ENCODE measurements around the gene IFT88.
A peak's percentile ranks its signal among the peaks of the same experiment; 100 is the strongest.

The IFT88 gene

DNA sequence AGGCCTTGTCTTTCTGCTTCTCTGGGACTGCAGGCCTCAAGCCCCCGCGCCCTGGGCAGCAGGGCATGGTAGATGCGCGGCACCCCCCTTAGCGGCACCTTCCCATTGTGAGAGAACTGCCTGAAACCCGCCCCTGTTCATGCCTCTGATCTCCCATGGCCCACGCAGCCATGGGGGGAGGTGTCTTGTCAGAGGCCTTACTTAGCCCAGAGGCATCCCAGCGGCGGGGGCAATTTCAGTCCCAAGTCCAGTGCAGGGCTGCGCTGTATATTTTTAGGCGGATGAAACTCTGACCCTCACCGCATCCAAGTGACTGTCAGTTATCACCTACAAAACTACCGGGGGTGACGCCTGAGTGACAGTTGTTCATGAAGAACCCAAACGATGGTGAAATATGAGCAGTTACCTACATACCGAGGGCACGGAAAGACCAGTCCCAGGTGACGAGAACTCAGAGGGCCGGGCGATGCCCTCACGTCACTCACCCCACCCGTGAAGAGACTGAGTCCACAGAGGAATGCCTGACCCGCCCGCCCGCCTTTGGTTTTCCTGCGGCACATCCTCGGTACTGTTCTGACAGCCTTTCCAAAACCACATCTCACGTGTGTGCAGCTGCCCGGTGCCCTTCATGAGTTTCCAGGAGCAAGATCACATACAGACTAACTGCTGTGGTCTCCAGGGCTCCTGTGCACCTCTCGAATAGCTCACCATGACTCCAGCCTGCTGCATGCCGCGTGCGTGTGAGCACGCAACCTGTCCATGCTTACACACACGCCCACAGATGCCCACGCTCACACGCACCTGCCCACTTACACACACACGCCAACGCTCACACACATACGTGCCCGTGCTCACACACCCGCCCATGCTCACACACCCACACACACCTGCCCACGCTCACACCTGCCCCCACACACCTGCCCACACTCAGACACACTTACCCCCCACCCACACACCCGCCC is 150.9 kb downstream of the IFT88 start:
- no peak for DNase-seq

DNA sequence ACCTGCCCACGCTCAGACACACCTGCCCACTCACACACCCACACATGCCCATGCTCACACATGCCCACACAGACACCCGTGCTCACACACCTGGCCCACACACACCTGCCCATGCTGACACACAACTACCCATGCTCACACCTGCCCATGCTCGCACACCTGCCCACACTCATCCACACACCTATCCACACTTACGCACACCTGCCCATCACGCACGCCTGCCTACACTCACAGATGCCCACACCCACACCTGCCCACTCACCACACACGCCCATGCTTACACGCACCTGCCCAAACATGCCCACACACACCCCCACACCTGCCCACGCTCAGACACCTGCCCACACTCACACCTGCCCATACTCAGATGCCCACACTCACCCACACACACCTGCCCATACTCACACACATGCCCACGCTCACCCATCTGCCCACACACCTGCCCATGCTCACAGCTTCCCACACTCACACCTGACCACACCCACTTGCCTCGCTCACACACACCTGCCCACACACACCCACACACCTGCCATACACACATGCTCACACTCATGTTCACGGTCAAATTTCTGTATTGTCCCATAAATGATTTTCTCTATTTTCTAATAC is 152.1 kb downstream of the IFT88 start:
- no peak for DNase-seq

DNA sequence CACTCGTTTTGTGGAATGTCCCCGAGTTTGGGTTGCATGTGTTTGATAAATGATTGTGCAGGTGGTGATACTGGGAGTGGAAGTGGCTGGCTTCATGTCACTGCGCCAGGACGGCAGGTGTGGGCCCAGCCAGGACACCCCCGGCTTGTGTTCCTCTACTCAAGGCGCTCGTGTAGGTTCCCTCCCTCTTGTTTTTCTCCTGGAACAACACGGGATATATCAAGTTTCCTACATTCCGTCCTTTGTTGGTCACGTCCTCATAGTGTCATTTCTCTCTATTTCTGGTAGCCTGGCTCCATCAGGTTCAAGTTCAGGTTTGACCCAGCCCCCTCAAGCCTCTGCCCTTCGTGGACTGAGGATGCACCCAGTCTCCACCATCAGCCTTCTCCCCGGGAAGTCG is 152.8 kb downstream of the IFT88 start:
- no peak for DNase-seq

DNA sequence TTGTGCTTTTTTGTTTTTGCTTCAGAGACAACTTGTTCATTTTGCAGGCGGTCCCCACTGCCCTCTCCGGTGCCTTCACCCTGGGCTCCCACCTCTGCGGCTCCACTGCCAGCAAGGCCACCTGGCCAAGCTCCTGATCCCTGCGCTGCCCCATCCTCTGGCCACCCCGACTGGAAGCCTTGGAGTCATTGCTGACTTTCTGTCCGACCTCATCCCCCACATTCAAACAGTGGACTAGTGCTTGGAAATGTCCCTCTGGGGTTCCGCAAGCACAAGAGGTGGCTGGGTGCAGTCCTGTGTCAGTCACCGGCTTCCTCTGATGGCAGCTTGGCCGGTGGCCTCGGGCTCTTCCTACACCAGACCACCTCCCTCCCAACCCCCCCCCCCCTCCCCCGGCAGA is 153.5 kb downstream of the IFT88 start:
- no peak for DNase-seq

DNA sequence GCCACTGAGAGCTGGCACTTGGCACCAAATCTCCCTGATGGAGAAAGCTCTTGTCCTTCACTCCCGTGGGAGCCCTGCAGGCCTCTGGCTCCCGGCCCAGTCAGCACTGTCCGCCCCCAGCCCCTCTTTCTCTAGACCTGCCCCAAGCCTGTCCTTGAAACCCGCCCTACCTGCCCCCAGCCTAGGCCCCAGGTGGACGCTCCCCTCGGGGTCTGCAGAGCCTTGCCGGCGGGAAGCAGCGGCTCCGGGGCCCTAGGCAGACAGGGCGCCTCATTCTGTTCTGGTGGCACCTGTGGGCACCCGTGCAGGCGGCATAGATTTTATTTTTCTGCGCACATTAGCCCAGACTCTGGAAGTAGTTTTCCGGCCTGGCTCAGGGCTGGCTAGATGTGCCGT is 154.1 kb downstream of the IFT88 start:
- no peak for DNase-seq

DNA sequence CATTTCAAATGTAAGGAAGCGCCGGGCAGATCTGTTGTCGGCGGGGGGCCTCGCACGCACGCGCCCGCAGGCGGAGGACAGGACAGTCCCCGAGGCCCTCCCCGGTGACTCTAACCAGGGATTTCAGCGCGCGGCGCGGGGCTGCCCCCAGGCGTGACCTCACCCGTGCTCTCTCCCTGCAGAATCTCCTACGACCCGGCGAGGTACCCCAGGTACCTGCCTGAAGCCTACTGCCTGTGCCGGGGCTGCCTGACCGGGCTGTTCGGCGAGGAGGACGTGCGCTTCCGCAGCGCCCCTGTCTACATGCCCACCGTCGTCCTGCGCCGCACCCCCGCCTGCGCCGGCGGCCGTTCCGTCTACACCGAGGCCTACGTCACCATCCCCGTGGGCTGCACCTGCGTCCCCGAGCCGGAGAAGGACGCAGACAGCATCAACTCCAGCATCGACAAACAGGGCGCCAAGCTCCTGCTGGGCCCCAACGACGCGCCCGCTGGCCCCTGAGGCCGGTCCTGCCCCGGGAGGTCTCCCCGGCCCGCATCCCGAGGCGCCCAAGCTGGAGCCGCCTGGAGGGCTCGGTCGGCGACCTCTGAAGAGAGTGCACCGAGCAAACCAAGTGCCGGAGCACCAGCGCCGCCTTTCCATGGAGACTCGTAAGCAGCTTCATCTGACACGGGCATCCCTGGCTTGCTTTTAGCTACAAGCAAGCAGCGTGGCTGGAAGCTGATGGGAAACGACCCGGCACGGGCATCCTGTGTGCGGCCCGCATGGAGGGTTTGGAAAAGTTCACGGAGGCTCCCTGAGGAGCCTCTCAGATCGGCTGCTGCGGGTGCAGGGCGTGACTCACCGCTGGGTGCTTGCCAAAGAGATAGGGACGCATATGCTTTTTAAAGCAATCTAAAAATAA is 154.7 kb downstream of the IFT88 start:
- DNase-seq, result peak in 1 of 2 donors; percentile 14

DNA sequence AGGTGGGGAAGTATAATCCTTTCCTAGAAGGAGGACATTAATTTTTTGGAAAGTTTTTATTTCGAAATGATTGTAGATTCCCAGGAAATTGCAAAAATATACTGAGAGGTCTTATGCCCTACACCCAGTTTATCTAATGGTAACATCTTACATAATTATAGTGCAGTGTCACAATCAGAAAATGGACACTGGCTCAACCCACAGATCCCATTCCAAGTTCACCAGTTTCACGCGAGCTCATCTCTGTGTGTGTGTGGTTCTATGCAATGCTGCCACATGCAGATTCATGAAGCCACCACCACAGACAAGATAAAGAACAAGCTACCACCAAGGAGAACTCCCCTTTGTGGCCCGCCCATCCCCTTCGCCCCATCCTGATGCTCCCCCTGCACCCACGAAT is 160.9 kb downstream of the IFT88 start:
- DNase-seq, result no peak

DNA sequence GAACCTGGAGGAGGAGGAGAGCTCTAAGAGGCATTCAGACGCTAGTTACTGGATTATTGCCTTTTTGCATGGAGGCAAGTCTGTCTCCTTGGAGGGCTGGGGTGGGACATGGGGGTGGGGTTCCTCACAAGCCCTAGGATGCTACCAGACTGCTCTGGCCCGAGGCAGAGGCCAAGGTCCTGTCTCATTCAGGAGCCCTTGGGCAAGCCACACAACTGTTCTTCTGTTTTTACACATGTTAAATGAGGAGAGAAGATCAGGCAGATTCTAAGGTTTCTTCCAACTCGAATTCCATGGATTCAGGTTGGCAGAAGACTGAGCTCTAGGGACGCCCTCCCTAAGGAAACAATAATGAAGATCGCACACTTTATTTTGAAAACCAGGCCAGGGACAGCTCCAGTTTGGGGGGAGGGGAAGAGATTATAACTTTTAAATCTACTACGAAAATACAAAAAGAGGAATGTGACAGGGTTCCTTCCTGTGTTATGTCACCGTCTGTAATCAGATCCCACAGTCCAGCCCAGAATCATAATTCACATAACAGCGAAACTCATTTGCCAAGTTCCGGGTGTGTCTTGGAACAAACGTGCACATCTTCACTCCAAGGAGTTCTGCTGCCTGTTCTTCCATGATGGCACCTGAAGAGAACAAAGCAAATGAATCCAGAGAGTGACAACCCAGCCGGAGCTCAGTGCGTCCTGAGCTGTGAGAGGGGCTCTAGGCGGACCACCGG is 161.8 kb downstream of the IFT88 start:
- DNase-seq, result no peak

DNA sequence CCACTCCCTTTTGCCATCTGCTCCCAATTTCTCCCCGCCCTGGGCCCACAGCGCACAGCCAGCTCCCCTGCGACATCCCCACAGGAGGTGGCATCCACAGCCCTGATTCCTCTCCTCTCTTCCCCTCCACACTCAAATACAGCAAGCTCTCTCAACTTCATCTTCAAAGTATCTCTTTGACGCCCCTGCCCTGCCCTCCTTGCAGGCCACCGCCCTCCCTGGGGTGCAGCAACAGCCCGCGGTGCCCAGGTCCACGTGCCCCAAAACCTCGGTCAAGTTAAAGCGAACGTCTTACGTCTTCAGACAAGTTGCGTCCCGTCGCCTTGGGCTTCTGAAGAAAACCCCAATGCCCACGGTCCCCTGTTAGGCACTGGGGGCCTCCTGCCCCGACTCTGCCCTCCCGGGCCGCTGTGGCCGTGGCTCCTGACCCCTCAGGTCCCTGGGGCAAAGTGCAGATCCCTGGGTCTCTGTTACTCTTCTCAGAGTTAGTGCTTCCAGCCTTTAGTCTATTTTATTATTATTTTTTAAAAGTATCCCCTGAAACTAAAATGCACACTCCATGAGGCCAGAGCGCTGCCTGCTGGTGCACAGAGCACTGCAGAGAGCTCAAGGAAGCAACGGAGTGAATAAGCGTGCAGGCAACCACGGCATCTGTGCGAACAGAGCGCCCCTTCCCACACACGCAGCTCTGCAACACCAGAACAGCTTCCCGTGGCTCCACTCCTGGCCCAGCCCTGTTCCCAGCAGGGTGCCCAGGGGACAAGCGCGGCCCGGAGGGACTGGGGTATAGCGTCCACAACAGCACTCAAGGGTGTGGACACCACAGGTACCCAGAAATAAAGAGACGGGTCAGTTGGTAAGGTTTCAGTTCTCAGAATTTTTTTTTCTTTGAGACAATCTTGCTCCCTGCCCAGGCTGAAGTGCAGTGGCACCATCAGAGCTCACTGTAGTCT is 163.0 kb downstream of the IFT88 start:
- no peak for DNase-seq

DNA sequence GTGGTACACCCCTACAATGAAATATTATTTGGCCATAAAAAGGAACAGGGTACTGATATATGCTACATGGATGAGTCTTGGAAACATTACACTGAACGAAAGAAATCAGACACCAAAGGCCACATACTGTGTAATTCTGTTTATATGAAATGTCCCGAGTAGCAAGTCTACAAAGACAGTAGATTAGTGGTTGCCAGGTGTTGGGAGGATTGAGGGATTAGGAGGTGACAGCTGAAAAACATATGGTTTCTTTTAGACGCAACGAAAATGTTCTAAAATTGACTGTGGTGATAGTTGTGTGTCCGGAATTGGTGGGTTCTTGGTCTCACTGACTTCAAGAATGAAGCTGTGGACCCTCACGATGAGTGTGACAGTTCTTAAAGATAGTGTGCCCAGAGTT is 171.7 kb downstream of the IFT88 start:
- DNase-seq, result no peak

DNA sequence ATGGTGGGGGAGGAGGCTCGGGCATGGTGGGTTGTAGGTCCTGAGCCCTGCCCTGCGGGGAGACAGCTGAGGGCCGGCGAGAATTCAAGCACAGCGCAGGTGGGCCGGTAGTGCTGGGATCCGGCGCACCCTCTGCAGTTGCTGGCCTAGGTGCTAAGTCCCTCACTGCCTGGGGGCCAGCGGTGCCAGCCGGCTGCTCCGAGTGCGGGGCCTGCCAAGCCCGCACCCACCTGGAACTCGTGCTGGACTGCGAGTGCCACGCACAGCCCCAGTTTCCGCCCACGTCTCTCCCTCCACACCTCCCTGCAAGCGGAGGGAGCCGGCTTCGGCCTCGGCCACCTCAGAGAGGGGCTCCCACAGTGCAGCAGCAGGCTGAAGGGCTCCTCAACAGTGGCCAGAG is 173.1 kb downstream of the IFT88 start:
- DNase-seq, result no peak

Measured in bone marrow (tissue), 2 donors.